Coronary artery (tissue), 2 donors: ENCODE measurements around the gene SKP1.
"Not testable (repeated sequence)": the region's sequence is repeated elsewhere in the genome, so short reads cannot be mapped to it uniquely, and the experiment has no call there.

ENCODE experiments used
- DNase-seq: peaks from one replicate; pipeline ENCODE4 v3.0.0-alpha.2; 2017; ENCODE audit warnings: low spot score
- H3K27ac ChIP-seq, 2 donors: fragments of 200-600 bp; sonication (generic); one replicate each; pipeline ENCODE4 v1.5.1; 2016 to 2019
- H3K4me3 ChIP-seq: fragments of 200-600 bp; sonication (generic); 2 replicates; pipeline ENCODE4 v1.5.1; 2016; ENCODE audit warnings: mild to moderate bottlenecking, moderate library complexity
- CTCF ChIP-seq: fragments of 200-600 bp; sonication (generic); IDR thresholded peaks from one replicate; pipeline ENCODE4 v1.5.1; 2019; ENCODE audit warnings: antibody characterized with exemption

Gene SKP1

GRCh38 chr5:134176511-134177368 lies at the start of gene SKP1:
TSS of gene SKP1 (minus strand) at chr5:134176950. CDS start at chr5:134174022, 2,928 bp downstream.
- DNase-seq: peak; percentile 87
- peak within 1 kb of the TSS; percentile 91 for H3K4me3 ChIP-seq
- H3K27ac ChIP-seq: peak within 1 kb of the TSS; percentile 99 to 100
- no peak for TF ChIP-seq CTCF

- no peak for TF ChIP-seq CTCF
- Histone ChIP-seq H3K4me3 (peak within 1 kb of the TSS; percentile 88), H3K27ac (peak within 1 kb of the TSS; percentile 99 to 100)
- peak; percentile 100 for DNase-seq
Observed at GRCh38 chr5:134225780-134226440, 49.2 kb upstream of the SKP1 start, which contains the start of gene PPP2CA. TSS of gene PPP2CA (minus strand) at chr5:134226073. CDS start at chr5:134225861, 212 bp downstream.

- peak overlapping the region; percentile 88 for H3K4me3 ChIP-seq
- H3K27ac ChIP-seq: peak overlapping the region; percentile 99 to 100
- DNase-seq: peak; percentile 77
- peak; percentile 7 for TF ChIP-seq CTCF
Observed at GRCh38 chr5:134224888-134225779, 48.4 kb upstream of the SKP1 start.

GRCh38 chr5:134223406-134224248 lies 46.9 kb upstream of the SKP1 start:
- Histone ChIP-seq H3K27ac (peak overlapping the region; percentile 99 to 100), H3K4me3 (peak overlapping the region; percentile 88)
- TF ChIP-seq CTCF: no peak
- no peak for DNase-seq

- not testable (repeated sequence) for DNase-seq, H3K27ac ChIP-seq
- peak overlapping the region; percentile 4 for H3K4me3 ChIP-seq
Observed at GRCh38 chr5:134221690-134222089, 44.9 kb upstream of the SKP1 start.

- TF ChIP-seq CTCF: no peak
- no peak for DNase-seq
- Histone ChIP-seq H3K4me3 (no peak overlapping the region), H3K27ac (no peak overlapping the region)
Observed at GRCh38 chr5:134215757-134216156, 39.0 kb upstream of the SKP1 start.

GRCh38 chr5:134211263-134212031 lies 34.7 kb upstream of the SKP1 start:
- not testable (repeated sequence) for H3K27ac ChIP-seq

More at GRCh38 chr5:134211263-134212031, 34.7 kb upstream of the SKP1 start:
- not testable (repeated sequence) for DNase-seq, H3K4me3 ChIP-seq
